ENCODE measurements around the gene MIEN1. TPM values are rescaled to one million over a fixed set of nuclear protein-coding genes. Genes with fewer than 3 reads are reported as not detected.

The MIEN1 gene
- total and polyA plus RNA-seq, 2 of the 13 experiments (the other 11 are each of a cell fraction or from before 2014, with no cell fraction given): 40.6 to 56.6 TPM

DNA sequence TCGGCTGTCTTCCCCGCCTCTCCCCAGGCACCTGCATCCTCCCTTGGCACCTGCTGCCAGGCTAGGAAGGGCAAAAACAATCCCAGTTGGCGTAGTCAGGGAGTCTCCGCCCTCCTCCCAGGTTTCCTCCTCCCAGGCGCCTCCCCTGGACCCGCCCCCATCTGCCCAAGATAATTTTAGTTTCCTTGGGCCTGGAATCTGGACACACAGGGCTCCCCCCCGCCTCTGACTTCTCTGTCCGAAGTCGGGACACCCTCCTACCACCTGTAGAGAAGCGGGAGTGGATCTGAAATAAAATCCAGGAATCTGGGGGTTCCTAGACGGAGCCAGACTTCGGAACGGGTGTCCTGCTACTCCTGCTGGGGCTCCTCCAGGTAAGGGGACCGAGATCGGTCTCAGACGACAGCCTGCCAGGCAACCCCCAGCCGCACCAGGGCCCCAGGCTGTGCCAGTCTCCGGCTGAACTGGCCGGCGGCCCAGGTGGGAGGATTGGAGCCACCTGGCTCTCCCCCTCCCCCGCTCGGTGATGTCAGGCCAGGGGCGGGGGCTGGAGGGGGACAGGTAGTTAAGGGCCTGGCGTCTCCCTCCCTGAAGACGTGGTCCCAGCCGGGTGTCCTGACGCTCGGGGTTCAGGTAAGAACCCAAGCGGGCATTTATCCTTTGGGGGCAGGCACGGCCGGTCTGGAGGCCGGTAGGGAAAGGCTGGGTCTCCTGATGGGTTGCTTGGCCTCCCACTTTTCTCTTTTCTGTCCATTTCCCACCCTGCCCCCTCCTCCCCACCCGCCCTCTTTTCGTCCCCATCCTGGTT is 7.6 kb upstream of the MIEN1 start, which contains the start of gene GRB7 (continued):
- TF ChIP-seq, protein P1, sequence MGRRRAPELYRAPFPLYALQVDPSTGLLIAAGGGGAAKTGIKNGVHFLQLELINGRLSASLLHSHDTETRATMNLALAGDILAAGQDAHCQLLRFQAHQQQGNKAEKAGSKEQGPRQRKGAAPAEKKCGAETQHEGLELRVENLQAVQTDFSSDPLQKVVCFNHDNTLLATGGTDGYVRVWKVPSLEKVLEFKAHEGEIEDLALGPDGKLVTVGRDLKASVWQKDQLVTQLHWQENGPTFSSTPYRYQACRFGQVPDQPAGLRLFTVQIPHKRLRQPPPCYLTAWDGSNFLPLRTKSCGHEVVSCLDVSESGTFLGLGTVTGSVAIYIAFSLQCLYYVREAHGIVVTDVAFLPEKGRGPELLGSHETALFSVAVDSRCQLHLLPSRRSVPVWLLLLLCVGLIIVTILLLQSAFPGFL (CRISPR knock-in tag; IDR thresholded peaks at IDR 0.05): no peak
- no peak for TF ChIP-seq FOXA3 (CRISPR knock-in tag; IDR thresholded peaks at IDR 0.05)
- TF ChIP-seq NFKB2 (CRISPR knock-in tag; IDR thresholded peaks at IDR 0.05; ENCODE audit: borderline replicate concordance): peak; percentile 53; the same call in 1 of the 2 replicates
- TF ChIP-seq HOXA3 (CRISPR knock-in tag; IDR thresholded peaks at IDR 0.05): peak; percentile 62
- TF ChIP-seq, protein P2, sequence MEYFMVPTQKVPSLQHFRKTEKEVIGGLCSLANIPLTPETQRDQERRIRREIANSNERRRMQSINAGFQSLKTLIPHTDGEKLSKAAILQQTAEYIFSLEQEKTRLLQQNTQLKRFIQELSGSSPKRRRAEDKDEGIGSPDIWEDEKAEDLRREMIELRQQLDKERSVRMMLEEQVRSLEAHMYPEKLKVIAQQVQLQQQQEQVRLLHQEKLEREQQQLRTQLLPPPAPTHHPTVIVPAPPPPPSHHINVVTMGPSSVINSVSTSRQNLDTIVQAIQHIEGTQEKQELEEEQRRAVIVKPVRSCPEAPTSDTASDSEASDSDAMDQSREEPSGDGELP (IDR thresholded peaks at IDR 0.05; ENCODE audit: borderline replicate concordance, low read depth): peak; percentile 79; the same call in 1 of the 2 replicates
- TF ChIP-seq HNRNPL (IDR thresholded peaks at IDR 0.05; ENCODE audit: low read depth, low read length): peak; percentile 95
- peak; percentile 36 for TF ChIP-seq TAF15 (IDR thresholded peaks at IDR 0.05; ENCODE audit: low read depth, low read length, poor library complexity, severe bottlenecking)
- TF ChIP-seq, protein P3, sequence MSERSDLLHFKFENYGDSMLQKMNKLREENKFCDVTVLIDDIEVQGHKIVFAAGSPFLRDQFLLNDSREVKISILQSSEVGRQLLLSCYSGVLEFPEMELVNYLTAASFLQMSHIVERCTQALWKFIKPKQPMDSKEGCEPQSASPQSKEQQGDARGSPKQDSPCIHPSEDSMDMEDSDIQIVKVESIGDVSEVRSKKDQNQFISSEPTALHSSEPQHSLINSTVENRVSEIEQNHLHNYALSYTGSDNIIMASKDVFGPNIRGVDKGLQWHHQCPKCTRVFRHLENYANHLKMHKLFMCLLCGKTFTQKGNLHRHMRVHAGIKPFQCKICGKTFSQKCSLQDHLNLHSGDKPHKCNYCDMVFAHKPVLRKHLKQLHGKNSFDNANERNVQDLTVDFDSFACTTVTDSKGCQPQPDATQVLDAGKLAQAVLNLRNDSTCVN (CRISPR knock-in tag; IDR thresholded peaks at IDR 0.05; ENCODE audit: borderline replicate concordance): no peak
- TF ChIP-seq ZBTB7B (CRISPR knock-in tag; IDR thresholded peaks at IDR 0.05): peak; percentile 14; the same call in 1 of the 2 replicates
- TF ChIP-seq SNAI1 (CRISPR knock-in tag; IDR thresholded peaks at IDR 0.05; ENCODE audit: borderline replicate concordance): no peak
- no peak for TF ChIP-seq HNRNPK (IDR thresholded peaks at IDR 0.05; ENCODE audit: low read depth, low read length, poor library complexity, severe bottlenecking)
- TF ChIP-seq ZNF432 (CRISPR knock-in tag; IDR thresholded peaks at IDR 0.05; ENCODE audit: borderline replicate concordance): no peak
- TF ChIP-seq, protein P4, sequence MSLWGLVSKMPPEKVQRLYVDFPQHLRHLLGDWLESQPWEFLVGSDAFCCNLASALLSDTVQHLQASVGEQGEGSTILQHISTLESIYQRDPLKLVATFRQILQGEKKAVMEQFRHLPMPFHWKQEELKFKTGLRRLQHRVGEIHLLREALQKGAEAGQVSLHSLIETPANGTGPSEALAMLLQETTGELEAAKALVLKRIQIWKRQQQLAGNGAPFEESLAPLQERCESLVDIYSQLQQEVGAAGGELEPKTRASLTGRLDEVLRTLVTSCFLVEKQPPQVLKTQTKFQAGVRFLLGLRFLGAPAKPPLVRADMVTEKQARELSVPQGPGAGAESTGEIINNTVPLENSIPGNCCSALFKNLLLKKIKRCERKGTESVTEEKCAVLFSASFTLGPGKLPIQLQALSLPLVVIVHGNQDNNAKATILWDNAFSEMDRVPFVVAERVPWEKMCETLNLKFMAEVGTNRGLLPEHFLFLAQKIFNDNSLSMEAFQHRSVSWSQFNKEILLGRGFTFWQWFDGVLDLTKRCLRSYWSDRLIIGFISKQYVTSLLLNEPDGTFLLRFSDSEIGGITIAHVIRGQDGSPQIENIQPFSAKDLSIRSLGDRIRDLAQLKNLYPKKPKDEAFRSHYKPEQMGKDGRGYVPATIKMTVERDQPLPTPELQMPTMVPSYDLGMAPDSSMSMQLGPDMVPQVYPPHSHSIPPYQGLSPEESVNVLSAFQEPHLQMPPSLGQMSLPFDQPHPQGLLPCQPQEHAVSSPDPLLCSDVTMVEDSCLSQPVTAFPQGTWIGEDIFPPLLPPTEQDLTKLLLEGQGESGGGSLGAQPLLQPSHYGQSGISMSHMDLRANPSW (CRISPR knock-in tag; IDR thresholded peaks at IDR 0.05; ENCODE audit: borderline replicate concordance): no peak
- TF ChIP-seq ASH2L (IDR thresholded peaks at IDR 0.05; ENCODE audit: insufficient read length, low read depth, low read length): no peak
- peak; percentile 51; the same call in 1 of the 2 replicates for TF ChIP-seq THAP11 (CRISPR knock-in tag; IDR thresholded peaks at IDR 0.05)
- TF ChIP-seq KAT7 (CRISPR knock-in tag; IDR thresholded peaks at IDR 0.05; ENCODE audit: borderline replicate concordance): no peak
- TF ChIP-seq ZBTB21 (CRISPR knock-in tag; IDR thresholded peaks at IDR 0.05): no peak
- TF ChIP-seq CBFB (CRISPR knock-in tag; IDR thresholded peaks at IDR 0.05): peak; percentile 20; the same call in 1 of the 2 replicates
- TF ChIP-seq, protein P5, sequence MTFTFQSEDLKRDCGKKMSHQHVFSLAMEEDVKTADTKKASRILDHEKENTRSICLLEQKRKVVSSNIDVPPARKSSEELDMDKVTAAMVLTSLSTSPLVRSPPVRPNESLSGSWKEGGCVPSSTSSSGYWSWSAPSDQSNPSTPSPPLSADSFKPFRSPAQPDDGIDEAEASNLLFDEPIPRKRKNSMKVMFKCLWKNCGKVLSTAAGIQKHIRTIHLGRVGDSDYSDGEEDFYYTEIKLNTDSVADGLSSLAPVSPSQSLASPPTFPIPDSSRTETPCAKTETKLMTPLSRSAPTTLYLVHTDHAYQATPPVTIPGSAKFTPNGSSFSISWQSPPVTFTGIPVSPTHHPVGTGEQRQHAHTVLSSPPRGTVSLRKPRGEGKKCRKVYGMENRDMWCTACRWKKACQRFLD (CRISPR knock-in tag; IDR thresholded peaks at IDR 0.05; ENCODE audit: borderline replicate concordance): peak; percentile 80; the same call in 1 of the 2 replicates
- TF ChIP-seq, protein P6, sequence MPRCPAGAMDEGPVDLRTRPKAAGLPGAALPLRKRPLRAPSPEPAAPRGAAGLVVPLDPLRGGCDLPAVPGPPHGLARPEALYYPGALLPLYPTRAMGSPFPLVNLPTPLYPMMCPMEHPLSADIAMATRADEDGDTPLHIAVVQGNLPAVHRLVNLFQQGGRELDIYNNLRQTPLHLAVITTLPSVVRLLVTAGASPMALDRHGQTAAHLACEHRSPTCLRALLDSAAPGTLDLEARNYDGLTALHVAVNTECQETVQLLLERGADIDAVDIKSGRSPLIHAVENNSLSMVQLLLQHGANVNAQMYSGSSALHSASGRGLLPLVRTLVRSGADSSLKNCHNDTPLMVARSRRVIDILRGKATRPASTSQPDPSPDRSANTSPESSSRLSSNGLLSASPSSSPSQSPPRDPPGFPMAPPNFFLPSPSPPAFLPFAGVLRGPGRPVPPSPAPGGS (CRISPR knock-in tag; IDR thresholded peaks at IDR 0.05): peak; percentile 84; the same call in 1 of the 2 replicates

Data from HepG2 (cell line).